Calu3 (cell line): ENCODE measurements around the gene CAPNS1. TPM values are rescaled to one million over a fixed set of nuclear protein-coding genes. Genes with fewer than 3 reads are reported as not detected.
"Not testable (repeated sequence)": the region's sequence is repeated elsewhere in the genome, so short reads cannot be mapped to it uniquely, and the experiment has no call there.

Source experiments
- BruUV-seq: library from RNA; stranded (reverse); fragments of 400-500 nt; replicated peaks from 2 replicates; lab custom pipeline; 2021; lab: Mats Ljungman, UMichigan
- CTCF ChIA-PET: fragments of 300-600 bp; sonication (Branson Sonifier 250); formaldehyde crosslinking; loops from one replicate; lab custom pipeline; 2022; ENCODE audit warnings: antibody characterized with exemption; lab: Charles Lee
- DNase-seq: peaks from one replicate; pipeline ENCODE4 v3.0.0; 2022
- H3K27ac Mint-ChIP-seq: one replicate; pipeline ENCODE4 v1.8.0; 2022; ENCODE audit warnings: mixed read lengths; ENCODE audit not compliant: unreplicated experiment
- H3K27me3 Mint-ChIP-seq: one replicate; pipeline ENCODE4 v1.8.0; 2022; ENCODE audit warnings: mixed read lengths; ENCODE audit not compliant: unreplicated experiment
- H3K36me3 Mint-ChIP-seq: one replicate; pipeline ENCODE4 v1.8.0; 2022; ENCODE audit warnings: mild to moderate bottlenecking, moderate library complexity, mixed read lengths; ENCODE audit not compliant: insufficient read depth, unreplicated experiment
- H3K4me1 Mint-ChIP-seq: one replicate; pipeline ENCODE4 v1.8.0; 2022; ENCODE audit warnings: mild to moderate bottlenecking, low read depth, mixed read lengths; ENCODE audit not compliant: unreplicated experiment
- H3K4me3 Mint-ChIP-seq: one replicate; pipeline ENCODE4 v1.8.0; 2022; ENCODE audit warnings: mild to moderate bottlenecking, low read depth, moderate library complexity, mixed read lengths; ENCODE audit not compliant: unreplicated experiment
- H3K9me3 Mint-ChIP-seq: one replicate; pipeline ENCODE4 v1.8.0; 2022; ENCODE audit warnings: low read depth, mixed read lengths; ENCODE audit not compliant: unreplicated experiment
- intact Hi-C: fragments of 100-400 bp; cut with micrococcal nuclease; formaldehyde crosslinking; loops from one replicate; pipeline ENCODE4 v1.10.0; 2022; ENCODE audit not compliant: unreplicated experiment
- total RNA-seq: library from RNA; stranded (reverse); gene quantifications from 2 replicates; pipeline ENCODE4 v1.2.3, GENCODE V29; 2022
- TF ChIP-seq, protein P1 (sequence below): fragments of 200-600 bp; IDR thresholded peaks from one replicate; pipeline ENCODE4 v1.8.0; 2022; ENCODE audit warnings: antibody characterized with exemption; ENCODE audit not compliant: unreplicated experiment

CAPNS1 gene
- total RNA-seq, 1 experiment from 2014 or later = 894 TPM

GRCh38 chr19:36169084-36169760 lies 29.4 kb downstream of the CAPNS1 start:
- no peak overlapping the region for H3K27ac Mint-ChIP-seq
- CTCF ChIA-PET = interaction anchor here (0.6 to 1.4 kb wide), 2 partner anchors 18 to 41 kb away, joined by 5 to 9 read pairs; no protein-coding TSS in a partner anchor
- no peak overlapping the region for H3K4me3 Mint-ChIP-seq
- intact Hi-C loops = no loop called here
- peaks cover 43% of the 10 kb centered on the region for H3K36me3 Mint-ChIP-seq
- no peaks in the 10 kb centered on the region for H3K9me3 Mint-ChIP-seq
- TF ChIP-seq, protein P1, sequence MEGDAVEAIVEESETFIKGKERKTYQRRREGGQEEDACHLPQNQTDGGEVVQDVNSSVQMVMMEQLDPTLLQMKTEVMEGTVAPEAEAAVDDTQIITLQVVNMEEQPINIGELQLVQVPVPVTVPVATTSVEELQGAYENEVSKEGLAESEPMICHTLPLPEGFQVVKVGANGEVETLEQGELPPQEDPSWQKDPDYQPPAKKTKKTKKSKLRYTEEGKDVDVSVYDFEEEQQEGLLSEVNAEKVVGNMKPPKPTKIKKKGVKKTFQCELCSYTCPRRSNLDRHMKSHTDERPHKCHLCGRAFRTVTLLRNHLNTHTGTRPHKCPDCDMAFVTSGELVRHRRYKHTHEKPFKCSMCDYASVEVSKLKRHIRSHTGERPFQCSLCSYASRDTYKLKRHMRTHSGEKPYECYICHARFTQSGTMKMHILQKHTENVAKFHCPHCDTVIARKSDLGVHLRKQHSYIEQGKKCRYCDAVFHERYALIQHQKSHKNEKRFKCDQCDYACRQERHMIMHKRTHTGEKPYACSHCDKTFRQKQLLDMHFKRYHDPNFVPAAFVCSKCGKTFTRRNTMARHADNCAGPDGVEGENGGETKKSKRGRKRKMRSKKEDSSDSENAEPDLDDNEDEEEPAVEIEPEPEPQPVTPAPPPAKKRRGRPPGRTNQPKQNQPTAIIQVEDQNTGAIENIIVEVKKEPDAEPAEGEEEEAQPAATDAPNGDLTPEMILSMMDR = no peak
- BruUV-seq = no TSS peak
- no peak for DNase-seq
- H3K27me3 Mint-ChIP-seq = no peaks in the 10 kb centered on the region
- H3K4me1 Mint-ChIP-seq = no peaks in the 10 kb centered on the region

DNA sequence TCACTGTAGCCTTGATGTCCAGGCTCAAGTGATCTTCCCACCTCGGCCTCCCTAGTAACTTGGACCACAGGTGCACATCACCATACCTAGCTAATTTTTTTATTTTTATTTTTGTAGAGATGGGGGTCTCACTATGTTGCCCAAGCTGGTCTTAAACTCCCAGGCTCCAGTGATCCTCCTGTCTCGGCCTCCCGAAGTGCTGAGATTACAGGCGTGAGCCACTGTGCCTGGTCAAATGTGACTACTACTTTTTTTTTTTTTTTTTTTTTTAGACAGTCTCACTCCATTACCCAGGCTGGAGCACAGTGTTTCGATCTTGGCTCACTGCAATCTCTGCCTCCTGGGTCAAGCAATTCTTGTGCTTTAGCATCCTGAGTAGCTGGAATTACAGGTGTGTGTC lies 33.0 kb downstream of the CAPNS1 start:
- no peak for DNase-seq
- TF ChIP-seq, protein P1 = no peak
- H3K27ac Mint-ChIP-seq = no peak overlapping the region
- H3K36me3 Mint-ChIP-seq = peaks cover 15% of the 10 kb centered on the region
- H3K9me3 Mint-ChIP-seq = no peaks in the 10 kb centered on the region
- H3K4me1 Mint-ChIP-seq = no peaks in the 10 kb centered on the region
- BruUV-seq = no TSS peak
- no peak overlapping the region for H3K4me3 Mint-ChIP-seq
- intact Hi-C loops = loop anchor here (5.0 kb wide), 1 partner anchor 111 kb away; no protein-coding TSS in a partner anchor
- no peaks in the 10 kb centered on the region for H3K27me3 Mint-ChIP-seq
- CTCF ChIA-PET = interaction anchor here (0.6 to 0.9 kb wide), 4 partner anchors 36 to 275 kb away, joined by 3 to 4 read pairs (median 3); no protein-coding TSS in a partner anchor

DNA sequence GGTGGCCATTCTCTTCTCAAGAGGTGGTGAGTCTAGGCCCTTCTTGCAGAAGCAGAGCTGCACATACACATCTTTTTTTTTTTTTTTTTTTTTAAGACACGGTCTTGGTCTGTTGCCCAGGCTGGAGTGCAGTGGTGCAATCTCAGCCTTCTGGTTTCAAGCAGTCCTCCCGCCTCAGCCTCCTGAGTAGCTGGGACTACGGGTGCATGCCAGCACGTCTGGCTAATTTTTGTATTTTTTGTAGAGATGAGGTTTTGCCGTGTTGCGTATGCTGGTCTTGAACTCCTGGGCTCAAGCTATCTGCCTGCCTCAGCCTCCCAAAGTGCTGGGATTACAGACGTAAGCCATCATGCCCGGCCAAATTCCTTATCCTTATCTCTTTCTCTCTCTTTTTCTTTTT lies 34.0 kb downstream of the CAPNS1 start:
- H3K27me3 Mint-ChIP-seq, H3K4me3 Mint-ChIP-seq, H3K9me3 Mint-ChIP-seq, DNase-seq, BruUV-seq, H3K4me1 Mint-ChIP-seq: not testable (repeated sequence)
- H3K36me3 Mint-ChIP-seq = peaks cover 11% of the 10 kb centered on the region
- intact Hi-C loops = loop anchor here (5.0 kb wide), 1 partner anchor 112 kb away; no protein-coding TSS in a partner anchor
- H3K27ac Mint-ChIP-seq = peak overlapping the region; percentile 15
- CTCF ChIA-PET = interaction anchor here (0.6 to 0.9 kb wide), 2 partner anchors 54 to 185 kb away, joined by 3 read pairs; no protein-coding TSS in a partner anchor

GRCh38 chr19:36179077-36179476 lies 39.2 kb downstream of the CAPNS1 start:
- H3K36me3 Mint-ChIP-seq, H3K4me1 Mint-ChIP-seq, H3K27ac Mint-ChIP-seq, H3K4me3 Mint-ChIP-seq, DNase-seq, BruUV-seq, H3K9me3 Mint-ChIP-seq, intact Hi-C loops, H3K27me3 Mint-ChIP-seq: not testable (repeated sequence)
- CTCF ChIA-PET = interaction anchor here (0.9 kb wide), 1 partner anchor 221 kb away, joined by 7 read pairs; no protein-coding TSS in a partner anchor

DNA sequence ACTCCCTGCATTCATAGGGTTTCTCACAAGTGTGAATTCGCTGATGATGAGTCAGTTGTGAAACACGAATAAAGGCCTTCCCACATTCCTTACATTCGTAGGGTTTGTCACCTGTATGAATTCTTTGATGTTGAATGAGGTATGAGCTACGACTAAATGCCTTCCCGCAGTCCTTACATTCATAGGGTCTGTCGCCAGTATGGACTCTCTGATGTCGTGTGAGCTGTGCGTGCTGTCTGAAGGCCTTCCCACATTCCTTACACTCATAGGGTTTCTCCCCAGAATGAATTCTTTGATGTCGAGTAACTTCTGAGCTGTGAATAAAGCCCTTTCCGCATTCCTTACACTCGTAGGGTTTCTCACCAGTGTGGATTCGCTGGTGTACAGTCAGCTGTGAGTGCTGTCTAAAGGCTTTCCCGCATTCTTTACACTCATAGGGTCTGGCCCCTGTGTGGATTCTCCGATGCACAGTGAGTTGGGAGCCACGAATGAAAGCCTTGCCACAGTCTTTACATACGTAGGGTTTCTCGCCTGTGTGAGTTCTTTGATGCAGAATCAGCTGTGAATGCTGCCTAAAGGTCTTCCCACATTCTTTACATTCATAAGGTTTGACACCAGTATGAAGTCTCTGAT lies 42.9 kb downstream of the CAPNS1 start:
- Mint-ChIP-seq H3K27ac (no peak overlapping the region), H3K4me1 (no peaks in the 10 kb centered on the region), H3K4me3 (no peak overlapping the region), H3K27me3 (no peaks in the 10 kb centered on the region), H3K9me3 (peaks cover 3% of the 10 kb centered on the region), H3K36me3 (no peaks in the 10 kb centered on the region)
- BruUV-seq = no TSS peak
- CTCF ChIA-PET = interaction anchor here (0.5 kb wide), 1 partner anchor 388 kb away, joined by 3 read pairs; no protein-coding TSS in a partner anchor
- DNase-seq = no peak
- TF ChIP-seq, protein P1 = no peak
- intact Hi-C loops = no loop called here
